Mucosa of descending colon (tissue), 3 donors: ENCODE results near the gene RAD51B. TPM values are rescaled to one million over a fixed set of nuclear protein-coding genes. Genes with fewer than 3 reads are reported as not detected.

ENCODE experiments used
- ATAC-seq: fragments of 200-7000 bp; cut with Tn5 transposase; one replicate; pipeline ENCODE4 v1.9.1; 2020; ENCODE audit warnings: mild to moderate bottlenecking, moderate library complexity
- DNase-seq, 3 donors: peaks; one replicate each; pipeline ENCODE4 v3.0.0-alpha.2; 2020
- H3K36me3 ChIP-seq: fragments of 200-600 bp; one replicate; pipeline ENCODE4 v1.8.0; 2021; ENCODE audit warnings: low read depth, mild to moderate bottlenecking
- H3K4me1 ChIP-seq: fragments of 200-600 bp; one replicate; pipeline ENCODE4 v1.8.0; 2021; ENCODE audit warnings: low read depth, mild to moderate bottlenecking
- H3K4me3 ChIP-seq: fragments of 200-600 bp; one replicate; pipeline ENCODE4 v1.8.0; 2021; ENCODE audit warnings: mild to moderate bottlenecking
- H3K9me3 ChIP-seq: fragments of 200-600 bp; one replicate; pipeline ENCODE4 v1.8.0; 2021; ENCODE audit warnings: mild to moderate bottlenecking
- intact Hi-C, 2 donors: fragments of 100-400 bp; cut with DNase I in 1 of 2; cut with micrococcal nuclease in 1 of 2; formaldehyde crosslinking; loops; one replicate each; pipeline versions ENCODE4 v1.11.0 to v1.11.1; 2022; cut with DNase I, micrococcal nuclease
- total RNA-seq, 3 donors: library from RNA; stranded (reverse); fragmentation: NEBNext Ultra II Directional in 2 of 3; extraction: Animal tissue kit (Norgen Biotek cat#: 25700) in 2 of 3; gene quantifications; one replicate each; pipeline versions ENCODE4 v1.2.1 to v1.2.4, GENCODE V29; 2021 to 2023
- TF ChIP-seq, protein P1 (sequence below): fragments of 200-600 bp; IDR thresholded peaks from one replicate; pipeline ENCODE4 v1.8.0; 2022; ENCODE audit warnings: antibody characterized with exemption, mild to moderate bottlenecking
- donor health status: DM: no; HTN: no; CAD: no; lungs with moderate emphysema.
- donor health status: DM: no; HTN: no; CAD: no.
- donor health status: DM: no; HTN: yes; CAD: no.

The RAD51B gene
- total RNA-seq, 3 donors from 2014 or later = 15.8 to 23.3 (median 20.9) TPM

DNA sequence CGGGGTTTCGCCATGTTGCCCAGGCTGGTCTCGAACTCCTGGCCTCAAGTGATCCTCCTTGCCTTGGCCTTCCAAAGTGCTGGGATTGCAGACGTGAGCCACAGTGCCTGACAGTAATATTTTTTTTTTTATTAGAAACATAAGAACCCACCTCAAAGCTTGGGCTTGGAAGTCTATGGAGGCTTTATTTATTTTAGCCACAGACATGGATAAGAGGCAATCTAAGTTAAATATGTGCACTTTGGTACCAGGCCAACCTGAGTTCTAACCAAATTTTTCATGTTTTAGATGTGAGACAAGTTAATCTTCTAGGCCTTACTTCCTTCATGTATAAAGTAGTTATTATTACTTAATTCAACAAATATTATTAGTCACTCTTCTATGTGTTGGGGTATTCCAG lies 96.9 kb downstream of the RAD51B start:
- no peak for ATAC-seq
- DNase-seq = no peak
- TF ChIP-seq, protein P1, sequence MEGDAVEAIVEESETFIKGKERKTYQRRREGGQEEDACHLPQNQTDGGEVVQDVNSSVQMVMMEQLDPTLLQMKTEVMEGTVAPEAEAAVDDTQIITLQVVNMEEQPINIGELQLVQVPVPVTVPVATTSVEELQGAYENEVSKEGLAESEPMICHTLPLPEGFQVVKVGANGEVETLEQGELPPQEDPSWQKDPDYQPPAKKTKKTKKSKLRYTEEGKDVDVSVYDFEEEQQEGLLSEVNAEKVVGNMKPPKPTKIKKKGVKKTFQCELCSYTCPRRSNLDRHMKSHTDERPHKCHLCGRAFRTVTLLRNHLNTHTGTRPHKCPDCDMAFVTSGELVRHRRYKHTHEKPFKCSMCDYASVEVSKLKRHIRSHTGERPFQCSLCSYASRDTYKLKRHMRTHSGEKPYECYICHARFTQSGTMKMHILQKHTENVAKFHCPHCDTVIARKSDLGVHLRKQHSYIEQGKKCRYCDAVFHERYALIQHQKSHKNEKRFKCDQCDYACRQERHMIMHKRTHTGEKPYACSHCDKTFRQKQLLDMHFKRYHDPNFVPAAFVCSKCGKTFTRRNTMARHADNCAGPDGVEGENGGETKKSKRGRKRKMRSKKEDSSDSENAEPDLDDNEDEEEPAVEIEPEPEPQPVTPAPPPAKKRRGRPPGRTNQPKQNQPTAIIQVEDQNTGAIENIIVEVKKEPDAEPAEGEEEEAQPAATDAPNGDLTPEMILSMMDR = no peak
- no peaks in the 10 kb centered on the region for H3K4me1 ChIP-seq
- H3K4me3 ChIP-seq = no peak overlapping the region
- no peaks in the 10 kb centered on the region for H3K36me3 ChIP-seq
- no peaks in the 10 kb centered on the region for H3K9me3 ChIP-seq
- intact Hi-C loops = no loop called here

DNA sequence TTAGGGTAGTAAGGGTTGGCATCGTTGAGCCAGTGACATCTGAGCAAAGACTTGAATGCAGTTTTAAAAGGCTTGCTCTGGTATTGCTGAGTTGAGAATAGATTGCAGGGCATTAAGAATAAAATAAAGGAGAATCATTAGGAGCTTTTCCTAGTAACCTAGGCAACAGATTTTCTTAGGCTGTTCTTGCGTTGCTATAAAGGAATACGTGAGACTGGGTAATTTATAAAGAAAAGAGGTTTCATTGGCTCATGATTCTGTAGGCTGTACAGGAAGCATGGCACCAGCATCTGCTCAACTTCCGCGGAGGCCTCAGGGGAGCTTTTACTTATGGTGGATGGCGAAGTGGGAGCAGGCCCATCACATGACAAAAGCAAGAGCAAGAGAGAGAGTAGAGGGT lies 97.4 kb downstream of the RAD51B start:
- intact Hi-C loops = no loop called here
- no peak overlapping the region for H3K4me3 ChIP-seq
- H3K9me3 ChIP-seq = no peaks in the 10 kb centered on the region
- no peaks in the 10 kb centered on the region for H3K4me1 ChIP-seq
- no peak for ATAC-seq
- TF ChIP-seq, protein P1 = no peak
- no peak for DNase-seq
- no peaks in the 10 kb centered on the region for H3K36me3 ChIP-seq

GRCh38 chr14:67918838-67919237 lies 99.3 kb downstream of the RAD51B start:
- DNase-seq (no peak), ATAC-seq (no peak)
- no peak overlapping the region for H3K4me3 ChIP-seq
- TF ChIP-seq, protein P1 = no peak
- H3K36me3 ChIP-seq = no peaks in the 10 kb centered on the region
- intact Hi-C loops = no loop called here
- H3K4me1 ChIP-seq = no peaks in the 10 kb centered on the region
- H3K9me3 ChIP-seq = no peaks in the 10 kb centered on the region

- ATAC-seq (no peak), DNase-seq (no peak)
- TF ChIP-seq, protein P1 = no peak
- Histone ChIP-seq H3K4me1 (no peaks in the 10 kb centered on the region), H3K36me3 (no peaks in the 10 kb centered on the region), H3K4me3 (no peak overlapping the region), H3K9me3 (no peaks in the 10 kb centered on the region)
- intact Hi-C loops = no loop called here
Observed at GRCh38 chr14:67919259-67920032, 99.9 kb downstream of the RAD51B start.

DNA sequence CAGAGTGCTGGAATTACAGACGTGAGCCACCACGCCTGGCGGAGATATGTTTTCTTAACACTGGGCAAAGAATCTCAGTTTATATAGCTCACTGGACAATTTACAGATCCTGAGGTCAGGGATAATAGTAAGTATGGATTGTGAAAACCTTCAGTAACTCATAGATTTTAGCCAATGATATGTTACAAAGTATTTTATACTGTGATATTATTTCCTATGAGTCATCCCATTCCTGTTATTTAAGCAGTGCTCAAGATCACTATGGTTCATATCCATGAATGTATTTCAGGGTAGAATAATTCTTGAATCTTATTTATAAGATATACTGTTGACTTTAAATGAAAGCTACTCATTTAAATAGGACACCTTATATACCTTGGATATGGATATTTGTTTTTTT lies 107.2 kb downstream of the RAD51B start:
- no peak for ATAC-seq
- Histone ChIP-seq H3K4me1 (no peaks in the 10 kb centered on the region), H3K4me3 (no peak overlapping the region), H3K36me3 (no peaks in the 10 kb centered on the region), H3K9me3 (peaks cover 9% of the 10 kb centered on the region)
- DNase-seq = no peak
- TF ChIP-seq, protein P1 = no peak
- intact Hi-C loops = no loop called here
